ENCODE data around the gene DEPDC5. TPM values are rescaled to one million over a fixed set of nuclear protein-coding genes. Genes with fewer than 3 reads are reported as not detected.

DEPDC5 gene
- total and polyA plus RNA-seq, 2 of the 8 experiments (the other 6 are each of a cell fraction or from before 2014, with no cell fraction given), result 18.3 to 26.5 TPM

GRCh38 chr22:31923136-31923535 is 169.3 kb downstream of the DEPDC5 start (continued):
- TF ChIP-seq RNF2 (IDR thresholded peaks at IDR 0.05; ENCODE audit: borderline replicate concordance, low read depth, low read length, missing control alignments, poor library complexity, severe bottlenecking) (no peak), USF2 (IDR thresholded peaks at IDR 0.05; ENCODE audit: low read length) (no peak), ATF2 (IDR thresholded peaks at IDR 0.05; ENCODE audit: low read length) (no peak), JUND (IDR thresholded peaks at IDR 0.05; ENCODE audit: low read length) (no peak), SUZ12 (IDR thresholded peaks at IDR 0.05; ENCODE audit: low read length) (no peak), CHD7 (IDR thresholded peaks at IDR 0.05; ENCODE audit: insufficient replicate concordance, low read length) (no peak)
